ENCODE data around the gene YIF1B.

The YIF1B gene

DNA sequence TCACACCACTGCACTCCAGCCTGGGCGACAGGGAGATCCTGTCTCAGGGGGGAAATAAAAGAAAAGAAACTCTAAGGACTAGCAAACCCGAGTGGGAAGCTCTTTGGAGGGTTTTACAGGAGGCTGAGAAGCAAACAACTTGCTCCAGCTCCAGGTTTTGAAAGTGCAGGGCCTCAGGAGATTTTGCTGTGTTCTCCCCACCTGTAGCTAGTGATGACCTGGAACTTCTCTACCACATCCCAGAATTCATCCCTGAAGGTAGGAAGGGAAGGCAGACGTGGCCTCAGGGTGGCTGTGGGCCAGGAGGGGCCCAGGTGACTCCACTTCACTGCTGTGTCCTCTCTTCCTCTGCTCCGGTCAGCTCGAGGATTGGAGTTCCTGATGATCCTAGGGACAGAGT, 42.3 kb upstream of the YIF1B start:
- no peak; the same call in 2 of the 3 replicates for ATAC-seq (ENCODE audit: insufficient read depth, low read depth)
- DNase-seq = no peak
- Histone ChIP-seq H2AFZ (ENCODE audit: low read depth, low read length) (no peak overlapping the region), H3K79me2 (ENCODE audit: insufficient read depth, low read length) (no peaks in the 10 kb centered on the region), H3K4me1 (ENCODE audit: insufficient read depth, low read length) (no peaks in the 10 kb centered on the region), H3K27me3 (ENCODE audit: insufficient read depth, low read length, poor library complexity) (peaks cover 4% of the 10 kb centered on the region), H3K4me3 (ENCODE audit: low read depth in 1 of 2, low read length in 2 of 2) (no peak overlapping the region), H3K9me3 (ENCODE audit: insufficient read depth, low read length, severe bottlenecking) (no peaks in the 10 kb centered on the region), H3K36me3 (ENCODE audit: insufficient read depth, low read length) (no peaks in the 10 kb centered on the region), H3K9ac (ENCODE audit: low read depth, low read length) (no peak overlapping the region), H3K4me2 (ENCODE audit: insufficient read depth, low read length) (no peak overlapping the region), H4K20me1 (ENCODE audit: insufficient read depth, low read length) (no peaks in the 10 kb centered on the region; the same call in 1 of the 2 replicates), H3K27ac (ENCODE audit: low read length) (no peak overlapping the region)
- TF ChIP-seq EZH2 (IDR thresholded peaks at IDR 0.05; ENCODE audit: borderline replicate concordance, low read depth, low read length, severe bottlenecking) = no peak
- TF ChIP-seq, protein P1, sequence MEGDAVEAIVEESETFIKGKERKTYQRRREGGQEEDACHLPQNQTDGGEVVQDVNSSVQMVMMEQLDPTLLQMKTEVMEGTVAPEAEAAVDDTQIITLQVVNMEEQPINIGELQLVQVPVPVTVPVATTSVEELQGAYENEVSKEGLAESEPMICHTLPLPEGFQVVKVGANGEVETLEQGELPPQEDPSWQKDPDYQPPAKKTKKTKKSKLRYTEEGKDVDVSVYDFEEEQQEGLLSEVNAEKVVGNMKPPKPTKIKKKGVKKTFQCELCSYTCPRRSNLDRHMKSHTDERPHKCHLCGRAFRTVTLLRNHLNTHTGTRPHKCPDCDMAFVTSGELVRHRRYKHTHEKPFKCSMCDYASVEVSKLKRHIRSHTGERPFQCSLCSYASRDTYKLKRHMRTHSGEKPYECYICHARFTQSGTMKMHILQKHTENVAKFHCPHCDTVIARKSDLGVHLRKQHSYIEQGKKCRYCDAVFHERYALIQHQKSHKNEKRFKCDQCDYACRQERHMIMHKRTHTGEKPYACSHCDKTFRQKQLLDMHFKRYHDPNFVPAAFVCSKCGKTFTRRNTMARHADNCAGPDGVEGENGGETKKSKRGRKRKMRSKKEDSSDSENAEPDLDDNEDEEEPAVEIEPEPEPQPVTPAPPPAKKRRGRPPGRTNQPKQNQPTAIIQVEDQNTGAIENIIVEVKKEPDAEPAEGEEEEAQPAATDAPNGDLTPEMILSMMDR (IDR thresholded peaks at IDR 0.05; ENCODE audit: borderline replicate concordance, extremely low read depth, low read length, poor library complexity, severe bottlenecking) = no peak

DNA sequence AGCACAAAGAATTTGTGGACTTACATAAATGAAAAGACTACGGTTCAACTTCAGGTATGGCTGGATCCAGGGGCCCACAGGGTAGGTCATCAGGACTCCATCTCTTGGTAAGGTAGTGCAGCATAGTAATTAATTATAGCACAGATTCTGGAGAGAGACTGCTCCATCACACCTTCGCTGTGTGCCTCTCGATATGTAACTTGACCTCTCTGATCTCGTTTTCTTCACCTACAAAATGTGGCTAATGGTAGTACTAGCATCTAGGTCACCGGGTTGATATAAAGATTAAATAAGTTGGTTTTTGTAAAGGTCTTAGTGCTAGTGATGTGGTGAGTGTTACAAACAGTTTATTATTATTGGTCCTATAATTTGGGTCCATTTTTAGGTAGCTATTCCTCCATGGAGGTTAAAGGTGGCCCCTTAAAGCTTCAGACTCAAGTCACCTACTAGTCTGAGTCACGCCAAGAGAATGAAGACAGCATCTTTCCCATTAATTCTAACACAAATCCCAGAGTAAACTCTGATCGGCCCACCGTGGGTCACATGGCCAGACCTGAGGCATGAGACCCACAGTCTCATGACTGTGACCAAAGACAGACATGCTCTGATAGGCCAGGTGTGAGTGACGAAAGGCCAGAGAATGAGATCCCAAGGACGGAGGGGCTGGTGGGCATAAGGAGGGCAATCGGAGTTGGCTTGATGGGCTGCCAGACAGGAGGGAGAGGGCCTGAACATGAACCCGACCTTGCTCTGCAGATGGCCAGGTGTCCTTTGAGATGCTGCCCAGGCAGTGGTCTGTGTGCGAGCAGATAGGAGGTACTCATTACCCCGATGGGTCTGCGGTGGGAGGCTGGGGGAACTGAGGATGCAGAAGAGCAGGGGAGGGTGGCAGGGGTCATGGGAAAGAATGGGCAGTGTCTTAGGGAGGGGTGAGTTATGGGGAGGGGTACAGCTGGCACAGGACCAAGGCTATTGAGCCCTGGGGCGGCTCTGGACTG, 40.3 kb upstream of the YIF1B start:
- H3K4me1 ChIP-seq (ENCODE audit: insufficient read depth, low read length) = no peaks in the 10 kb centered on the region
- H2AFZ ChIP-seq (ENCODE audit: low read depth, low read length) = no peak overlapping the region
- TF ChIP-seq, protein P1 (IDR thresholded peaks at IDR 0.05; ENCODE audit: borderline replicate concordance, extremely low read depth, low read length, poor library complexity, severe bottlenecking) = no peak
- TF ChIP-seq EZH2 (IDR thresholded peaks at IDR 0.05; ENCODE audit: borderline replicate concordance, low read depth, low read length, severe bottlenecking) = no peak
- no peak overlapping the region for H3K4me3 ChIP-seq (ENCODE audit: low read depth in 1 of 2, low read length in 2 of 2)
- H4K20me1 ChIP-seq (ENCODE audit: insufficient read depth, low read length) = no peaks in the 10 kb centered on the region; the same call in 1 of the 2 replicates
- H3K79me2 ChIP-seq (ENCODE audit: insufficient read depth, low read length) = no peaks in the 10 kb centered on the region
- H3K9me3 ChIP-seq (ENCODE audit: insufficient read depth, low read length, severe bottlenecking) = no peaks in the 10 kb centered on the region
- H3K9ac ChIP-seq (ENCODE audit: low read depth, low read length) = no peak overlapping the region
- no peak for ATAC-seq (ENCODE audit: insufficient read depth, low read depth)
- H3K27me3 ChIP-seq (ENCODE audit: insufficient read depth, low read length, poor library complexity) = peaks cover 4% of the 10 kb centered on the region
- no peak overlapping the region for H3K27ac ChIP-seq (ENCODE audit: low read length)
- no peak overlapping the region for H3K4me2 ChIP-seq (ENCODE audit: insufficient read depth, low read length)
- no peaks in the 10 kb centered on the region for H3K36me3 ChIP-seq (ENCODE audit: insufficient read depth, low read length)
- no peak for DNase-seq

DNA sequence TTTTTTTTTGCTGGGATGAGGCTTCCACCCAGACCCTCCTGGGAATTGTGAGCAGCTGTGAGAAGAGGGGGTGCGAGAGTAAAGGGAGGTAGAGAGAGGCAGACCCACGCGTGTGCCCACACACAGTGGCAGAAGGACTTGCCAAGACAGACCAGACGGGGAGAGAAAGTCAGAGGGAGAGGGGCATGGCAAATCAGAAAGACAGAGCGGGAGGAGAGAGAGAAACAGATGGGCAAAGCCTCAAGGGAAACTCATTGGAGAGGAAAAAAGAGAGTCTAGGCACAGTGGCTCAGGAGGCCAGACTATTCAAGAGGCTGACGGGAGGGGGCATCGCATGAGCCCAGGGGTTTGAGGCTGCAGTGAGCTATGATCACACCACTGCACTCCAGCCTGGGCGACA, 36.9 kb upstream of the YIF1B start:
- Histone ChIP-seq H4K20me1 (ENCODE audit: insufficient read depth, low read length) (no peaks in the 10 kb centered on the region), H3K27ac (ENCODE audit: low read length) (no peak overlapping the region), H3K4me3 (ENCODE audit: low read depth in 1 of 2, low read length in 2 of 2) (no peak overlapping the region), H3K79me2 (ENCODE audit: insufficient read depth, low read length) (no peaks in the 10 kb centered on the region), H3K36me3 (ENCODE audit: insufficient read depth, low read length) (no peaks in the 10 kb centered on the region), H3K27me3 (ENCODE audit: insufficient read depth, low read length, poor library complexity) (no peaks in the 10 kb centered on the region), H3K9ac (ENCODE audit: low read depth, low read length) (no peak overlapping the region), H3K4me1 (ENCODE audit: insufficient read depth, low read length) (no peaks in the 10 kb centered on the region), H3K9me3 (ENCODE audit: insufficient read depth, low read length, severe bottlenecking) (no peaks in the 10 kb centered on the region), H3K4me2 (ENCODE audit: insufficient read depth, low read length) (no peak overlapping the region), H2AFZ (ENCODE audit: low read depth, low read length) (no peak overlapping the region)
- DNase-seq (no peak), ATAC-seq (ENCODE audit: insufficient read depth, low read depth) (no peak)
- TF ChIP-seq, protein P1 (IDR thresholded peaks at IDR 0.05; ENCODE audit: borderline replicate concordance, extremely low read depth, low read length, poor library complexity, severe bottlenecking) = no peak
- TF ChIP-seq EZH2 (IDR thresholded peaks at IDR 0.05; ENCODE audit: borderline replicate concordance, low read depth, low read length, severe bottlenecking) = no peak

Data from DND-41 (cell line).